MG63 (cell line): Measurements from ENCODE around the gene OR5B3. TPM values are rescaled to one million over a fixed set of nuclear protein-coding genes. Genes with fewer than 3 reads are reported as not detected.

Experiments used
- total RNA-seq: library from RNA; depleted of rRNA; stranded (reverse); fragments of >200 nt; shearing (Covaris generic); gene quantifications from 2 replicates; pipeline ENCODE4 v1.2.3, GENCODE V29; 2014; ENCODE audit warnings: low replicate concordance; rRNA removed

The OR5B3 gene
- total RNA-seq, 1 experiment from 2014 or later, result not detected

Other genes starting within 250 kb of the OR5B3 start
- gene OR9Q2, start 217.8 kb downstream of the OR5B3 start, total RNA-seq, result not detected in 2 replicates
- not detected in 2 replicates for gene OR1S2, start 202.7 kb downstream of the OR5B3 start, total RNA-seq
- gene OR1S1, start 194.2 kb downstream of the OR5B3 start, total RNA-seq, result not detected in 2 replicates
- not detected in 2 replicates for gene OR10Q1, start 178.0 kb downstream of the OR5B3 start, total RNA-seq
- not detected in 2 replicates for gene OR10W1, start 138.6 kb downstream of the OR5B3 start, total RNA-seq
- not detected in 2 replicates for gene OR5B17, start 47.8 kb downstream of the OR5B3 start, total RNA-seq
- gene OR5B2, start 21.2 kb upstream of the OR5B3 start, total RNA-seq, result not detected in 2 replicates
- not detected in 2 replicates for gene OR5B12, start 35.4 kb upstream of the OR5B3 start, total RNA-seq
- not detected in 2 replicates for gene OR5B21, start 101.2 kb upstream of the OR5B3 start, total RNA-seq
- 1.1 and 3.5 TPM in 2 replicates for gene LPXN, start 169.0 kb upstream of the OR5B3 start, total RNA-seq
- gene ZFP91, start 172.2 kb upstream of the OR5B3 start, total RNA-seq, result 56.1 and 70.7 TPM in 2 replicates
- gene CNTF, start 215.8 kb upstream of the OR5B3 start, total RNA-seq, result 0.92 TPM in 1 of 2 replicates, not detected in the other